ENCODE data around the gene PRDM13.
"Not testable (repeated sequence)": the region's sequence is repeated elsewhere in the genome, so short reads cannot be mapped to it uniquely, and the experiment has no call there.

Gene PRDM13

GRCh38 chr6:99604166-99605073 lies 2.2 kb upstream of the PRDM13 start:
- no peak for DNase-seq

- no peak for DNase-seq
These were observed 1.4 kb upstream of the PRDM13 start for GRCh38 chr6:99605074-99605734.

- DNase-seq: no peak
These were observed 550 bp upstream of the PRDM13 start for GRCh38 chr6:99605911-99606655.

GRCh38 chr6:99607416-99608036 lies 893 bp downstream of the PRDM13 start:
- no peak for DNase-seq

GRCh38 chr6:99608059-99608885 lies 1.6 kb downstream of the PRDM13 start:
- DNase-seq: no peak

GRCh38 chr6:99608886-99609482 lies 2.4 kb downstream of the PRDM13 start:
- DNase-seq: no peak

- DNase-seq: no peak
These were observed 3.4 kb downstream of the PRDM13 start for GRCh38 chr6:99609905-99610489.

GRCh38 chr6:99611148-99611547 lies 4.5 kb downstream of the PRDM13 start:
- no peak for DNase-seq

- DNase-seq: no peak
These were observed 6.1 kb downstream of the PRDM13 start for GRCh38 chr6:99612551-99613408.

- no peak for DNase-seq
These were observed 6.7 kb downstream of the PRDM13 start for GRCh38 chr6:99613409-99613704.

- peak; percentile 56 for DNase-seq
These were observed 7.2 kb downstream of the PRDM13 start for GRCh38 chr6:99613705-99614429.

- peak; percentile 62 for DNase-seq
These were observed 8.0 kb downstream of the PRDM13 start for GRCh38 chr6:99614430-99615186.

- DNase-seq: no peak
These were observed 10.5 kb downstream of the PRDM13 start for GRCh38 chr6:99617131-99617530.

GRCh38 chr6:99618649-99619408 lies 12.2 kb downstream of the PRDM13 start:
- DNase-seq: no peak

GRCh38 chr6:99619409-99619762 lies 12.8 kb downstream of the PRDM13 start:
- DNase-seq: no peak

GRCh38 chr6:99622044-99622443 lies 15.4 kb downstream of the PRDM13 start:
- not testable (repeated sequence) for DNase-seq

GRCh38 chr6:99629293-99629692 lies 22.7 kb downstream of the PRDM13 start:
- DNase-seq: no peak

GRCh38 chr6:99637629-99638028 lies 31.0 kb downstream of the PRDM13 start:
- DNase-seq: no peak

Data from NCI-H774 (cell line).